HCT116 (cell line): ENCODE results near the gene DIPK2B.

Source experiments
- POLR2A ChIP-seq: IDR thresholded peaks from 2 replicates; pipeline ENCODE4 v1.7.0; 2011; ENCODE audit warnings: borderline replicate concordance; ENCODE audit not compliant: insufficient read depth, insufficient read length; ENCODE audit errors: extremely low read depth
- REST ChIP-seq: IDR thresholded peaks from 2 replicates; pipeline ENCODE4 v1.6.1; 2012; ENCODE audit warnings: low read depth
- SIN3A ChIP-seq: IDR thresholded peaks from 2 replicates; pipeline ENCODE4 v1.6.1; 2012; ENCODE audit warnings: low read depth
- SP1 ChIP-seq: IDR thresholded peaks from 2 replicates; pipeline ENCODE4 v1.6.1; 2012; ENCODE audit warnings: low read depth
- ZFX ChIP-seq: fragments of 450-650 bp; IDR thresholded peaks from 2 replicates; pipeline ENCODE4 v1.6.1; 2017
- TF ChIP-seq, protein P1 (sequence below), 3 experiments: fragments of 200-600 bp in 1 of 3; sonication (generic) in 1 of 3; IDR thresholded peaks in 2 of 3; conservative IDR thresholded peaks in 1 of 3; 2 replicates each; pipeline ENCODE4 v1.5.1; 2012 to 2017; ENCODE audit warnings: low read depth in 2 of 3, low read length in 2 of 3, antibody characterized with exemption in 1 of 3, borderline replicate concordance in 1 of 3, control low read depth in 1 of 3, mild to moderate bottlenecking in 1 of 3, mixed read lengths in 1 of 3, mixed run types in 1 of 3, moderate library complexity in 1 of 3; ENCODE audit not compliant: insufficient read depth in 1 of 3

DNA sequence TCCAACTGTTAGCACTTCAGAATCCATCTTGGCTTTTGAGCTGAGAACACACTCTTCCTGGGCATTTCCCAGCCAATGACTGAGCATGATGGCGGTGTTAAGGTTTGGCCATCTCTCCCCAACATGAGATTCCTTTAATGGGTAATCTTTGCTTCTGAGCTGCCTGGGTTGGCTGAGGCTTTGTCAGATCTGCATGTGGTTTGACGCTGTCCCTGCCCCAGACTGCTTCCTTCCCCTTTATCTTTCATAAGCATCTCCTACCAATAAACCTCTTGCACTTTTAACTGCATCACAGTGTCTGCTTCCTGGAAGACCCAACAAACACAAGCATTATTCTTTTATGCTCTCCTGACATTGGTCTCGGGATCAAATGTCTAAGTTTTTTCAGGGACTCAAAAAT is 31.5 kb upstream of the DIPK2B start:
- TF ChIP-seq, protein P1, sequence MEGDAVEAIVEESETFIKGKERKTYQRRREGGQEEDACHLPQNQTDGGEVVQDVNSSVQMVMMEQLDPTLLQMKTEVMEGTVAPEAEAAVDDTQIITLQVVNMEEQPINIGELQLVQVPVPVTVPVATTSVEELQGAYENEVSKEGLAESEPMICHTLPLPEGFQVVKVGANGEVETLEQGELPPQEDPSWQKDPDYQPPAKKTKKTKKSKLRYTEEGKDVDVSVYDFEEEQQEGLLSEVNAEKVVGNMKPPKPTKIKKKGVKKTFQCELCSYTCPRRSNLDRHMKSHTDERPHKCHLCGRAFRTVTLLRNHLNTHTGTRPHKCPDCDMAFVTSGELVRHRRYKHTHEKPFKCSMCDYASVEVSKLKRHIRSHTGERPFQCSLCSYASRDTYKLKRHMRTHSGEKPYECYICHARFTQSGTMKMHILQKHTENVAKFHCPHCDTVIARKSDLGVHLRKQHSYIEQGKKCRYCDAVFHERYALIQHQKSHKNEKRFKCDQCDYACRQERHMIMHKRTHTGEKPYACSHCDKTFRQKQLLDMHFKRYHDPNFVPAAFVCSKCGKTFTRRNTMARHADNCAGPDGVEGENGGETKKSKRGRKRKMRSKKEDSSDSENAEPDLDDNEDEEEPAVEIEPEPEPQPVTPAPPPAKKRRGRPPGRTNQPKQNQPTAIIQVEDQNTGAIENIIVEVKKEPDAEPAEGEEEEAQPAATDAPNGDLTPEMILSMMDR (IDR thresholded peaks at IDR 0.05 in 2 of 3, conservative IDR thresholded peaks at IDR 0.05 in 1 of 3; ENCODE audit: borderline replicate concordance in 1 of 3, insufficient read depth in 1 of 3, low read depth in 2 of 3, low read length in 2 of 3): no peak
- TF ChIP-seq SIN3A (no peak), REST (no peak), SP1 (no peak), ZFX (no peak), POLR2A (no peak)
